GM21367 (cell line): ENCODE data around the gene KLHL2.
"Not testable (repeated sequence)": the region's sequence is repeated elsewhere in the genome, so short reads cannot be mapped to it uniquely, and the experiment has no call there.

Source experiments
- ATAC-seq: cut with Tn5 transposase; IDR thresholded peaks from one replicate; pipeline ENCODE4 v1.9.1; 2021; ENCODE audit not compliant: unreplicated experiment

Gene KLHL2

DNA sequence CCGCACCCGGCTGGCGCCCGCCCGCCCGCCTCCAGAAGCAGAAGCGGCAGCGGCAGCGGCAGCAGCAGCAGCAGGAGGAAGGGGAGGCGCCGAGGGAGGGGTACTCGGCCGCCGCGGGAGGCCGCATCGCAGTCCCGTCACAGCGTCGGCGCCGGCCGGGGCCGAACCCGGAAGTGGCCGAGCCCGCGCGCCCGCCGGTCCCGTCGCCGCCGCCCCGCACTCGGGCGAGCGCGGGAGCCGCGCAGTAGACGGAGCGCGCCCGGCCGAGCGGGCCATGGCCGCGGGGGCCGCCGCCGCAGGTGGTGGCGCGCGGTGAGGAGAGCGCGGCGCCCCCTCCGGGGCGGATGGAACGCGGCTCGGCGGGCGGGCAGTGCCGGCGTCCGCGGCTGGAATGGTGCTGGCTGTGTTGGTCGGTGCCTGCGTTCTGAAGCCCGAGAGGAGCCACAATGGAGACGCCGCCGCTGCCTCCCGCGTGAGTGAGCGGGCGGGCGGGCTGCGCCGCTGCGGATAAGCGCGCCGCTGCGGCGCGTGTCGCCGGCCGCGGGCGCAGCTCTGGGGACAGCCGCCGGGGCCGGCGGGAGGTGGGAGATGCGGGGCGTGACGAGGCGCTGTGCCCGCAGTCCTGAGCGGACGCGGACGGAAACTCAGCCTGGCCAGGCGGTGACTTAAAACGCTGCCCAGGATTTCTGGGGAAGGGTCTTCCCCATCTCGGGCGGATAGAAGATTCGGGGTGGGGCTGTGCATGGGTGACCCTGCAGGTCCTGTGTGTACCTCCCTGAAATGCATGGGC lies at the start of gene KLHL2:
TSS of gene KLHL2 (plus strand) at position 131 of the 790 bp plus-strand sequence. CDS start at position 447, 316 bp downstream.
- ATAC-seq = peak; percentile 86

GRCh38 chr4:165158762-165159161 lies 48.6 kb upstream of the KLHL2 start:
- no peak for ATAC-seq

DNA sequence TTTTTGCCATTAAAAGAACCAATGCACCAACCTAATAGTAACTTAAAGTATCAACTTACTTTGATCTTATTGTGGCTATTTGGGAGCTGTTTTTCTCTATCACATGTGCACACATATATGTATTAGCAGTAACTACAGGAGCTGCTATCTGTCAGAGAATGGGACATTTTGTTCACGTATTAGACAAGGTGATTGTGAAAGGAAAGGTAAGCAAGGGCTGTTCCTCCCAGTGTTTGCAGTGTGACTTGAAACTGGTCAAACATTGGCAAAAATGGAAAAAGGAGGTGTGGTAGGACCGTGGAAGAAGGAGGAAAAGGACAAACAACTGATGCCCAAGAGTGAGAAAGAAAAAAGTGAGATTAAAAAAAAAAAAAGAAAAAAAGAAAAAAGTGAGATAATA lies 43.1 kb upstream of the KLHL2 start:
- no peak for ATAC-seq

DNA sequence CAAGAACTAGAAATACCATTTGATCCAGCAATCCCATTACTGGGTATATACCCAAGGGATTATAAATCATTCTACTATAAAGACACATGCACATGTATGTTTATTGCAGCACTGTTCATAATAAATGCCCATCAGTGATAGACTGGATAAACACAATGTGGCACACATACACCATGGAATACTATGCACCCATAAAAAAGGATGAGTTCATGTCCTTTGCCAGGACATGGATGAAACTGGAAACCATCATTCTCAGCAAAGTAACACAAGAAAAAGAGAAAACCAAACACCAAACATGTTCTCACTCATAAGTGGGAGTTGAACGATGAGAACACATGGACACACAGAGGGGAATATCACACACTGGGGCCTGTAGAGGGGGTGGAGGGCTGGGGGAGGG lies 40.5 kb upstream of the KLHL2 start:
- ATAC-seq = not testable (repeated sequence)

GRCh38 chr4:165167650-165168049 lies 39.7 kb upstream of the KLHL2 start:
- ATAC-seq = no peak

DNA sequence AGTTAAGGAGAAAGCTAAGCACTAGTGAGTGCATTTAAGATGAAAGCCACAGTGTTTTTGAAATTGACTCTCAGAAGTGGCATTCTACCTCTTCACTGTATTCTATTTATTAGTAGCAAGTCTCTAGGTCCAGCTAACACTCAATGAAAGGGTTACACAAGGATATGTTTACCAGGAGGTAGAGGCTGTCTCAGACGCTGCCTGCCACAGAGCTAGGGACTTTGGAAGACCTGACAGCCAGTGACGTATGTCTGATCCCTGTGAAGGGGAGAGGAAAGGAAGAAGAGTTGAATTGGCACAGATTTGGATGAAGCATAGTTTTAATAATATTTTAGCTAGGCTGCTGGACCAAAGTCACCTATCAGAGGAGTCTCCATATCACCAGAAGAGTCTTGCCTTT lies 36.5 kb upstream of the KLHL2 start:
- no peak for ATAC-seq

DNA sequence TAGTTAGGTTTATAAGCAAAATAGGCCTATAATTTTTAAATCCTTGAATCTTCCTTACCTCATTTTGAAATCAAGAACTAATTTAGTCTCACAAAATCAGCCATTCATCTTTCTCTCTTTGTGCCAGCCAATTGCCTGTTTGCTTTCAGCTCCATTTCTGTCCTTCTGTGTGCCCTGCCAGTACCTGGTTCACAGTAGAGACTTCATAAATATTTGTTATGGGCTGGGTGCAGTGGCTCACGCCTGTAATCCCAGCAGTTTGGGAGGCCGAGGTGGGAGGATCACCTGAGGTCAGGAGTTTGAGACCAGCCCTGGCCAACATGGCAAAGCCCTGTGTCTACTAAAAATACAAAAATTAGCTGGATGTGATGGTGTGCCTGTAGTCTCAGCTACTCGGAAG lies 31.9 kb upstream of the KLHL2 start:
- not testable (repeated sequence) for ATAC-seq

- ATAC-seq = no peak
Observed at GRCh38 chr4:165175879-165176278, 31.5 kb upstream of the KLHL2 start.

- ATAC-seq = peak; percentile 52
Observed at GRCh38 chr4:165177725-165178666, 29.4 kb upstream of the KLHL2 start.

GRCh38 chr4:165184220-165184619 lies 23.1 kb upstream of the KLHL2 start:
- ATAC-seq = no peak

DNA sequence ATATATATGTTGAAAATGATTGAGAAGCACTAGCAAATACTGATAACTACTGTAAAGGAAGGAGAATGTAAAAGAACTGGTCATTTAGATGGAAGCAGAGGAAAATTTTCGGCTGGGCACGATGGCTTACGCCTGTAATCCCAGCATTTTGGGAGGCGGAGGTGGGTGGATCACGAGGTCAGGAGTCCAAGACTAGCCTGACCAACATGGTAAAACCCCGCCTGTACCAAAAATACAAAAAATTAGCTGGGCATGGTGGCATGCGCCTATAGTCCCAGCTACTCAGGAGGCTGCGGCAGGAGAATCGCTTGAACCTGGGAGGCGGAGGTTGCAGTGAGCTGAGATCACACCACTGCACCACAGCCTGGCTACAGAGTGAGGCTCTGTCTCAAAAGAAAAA lies 22.4 kb upstream of the KLHL2 start:
- ATAC-seq = not testable (repeated sequence)

- no peak for ATAC-seq
Observed at GRCh38 chr4:165185448-165185847, 21.9 kb upstream of the KLHL2 start.

DNA sequence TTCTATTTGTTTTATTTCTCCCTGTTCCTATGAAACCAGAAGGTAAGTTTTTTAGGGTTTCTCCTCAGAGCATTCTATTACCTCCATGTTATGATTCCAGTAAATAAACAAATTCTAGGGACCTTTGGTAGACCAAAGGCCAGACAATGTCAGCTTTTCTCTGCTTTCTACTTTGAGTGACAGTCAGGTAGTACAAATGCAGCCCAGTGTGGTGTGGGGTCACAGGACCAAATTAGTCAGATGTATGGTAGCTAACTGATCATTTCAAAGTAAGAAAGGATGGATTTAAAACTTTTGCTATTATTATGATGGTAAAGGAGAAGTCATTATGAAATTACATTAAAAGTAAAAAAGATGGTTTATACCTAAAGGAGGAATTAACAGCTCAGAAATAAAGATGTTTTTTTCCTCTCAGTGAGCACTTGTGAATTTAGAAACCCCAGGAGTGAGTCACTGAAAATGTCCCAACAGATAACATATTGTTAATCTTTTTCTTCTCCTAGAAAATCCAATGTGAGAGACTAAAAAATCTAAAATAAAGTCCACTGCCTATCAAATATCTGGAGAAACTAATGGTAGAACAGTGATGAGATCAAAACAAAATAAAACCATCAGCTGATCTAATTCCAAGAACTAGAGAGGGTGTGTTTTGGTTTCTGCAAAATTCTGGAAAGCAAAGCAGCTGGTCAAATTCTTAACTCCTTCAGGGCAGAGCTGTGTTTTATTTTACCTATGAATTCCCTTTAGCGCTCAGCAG lies 16.6 kb upstream of the KLHL2 start:
- no peak for ATAC-seq

DNA sequence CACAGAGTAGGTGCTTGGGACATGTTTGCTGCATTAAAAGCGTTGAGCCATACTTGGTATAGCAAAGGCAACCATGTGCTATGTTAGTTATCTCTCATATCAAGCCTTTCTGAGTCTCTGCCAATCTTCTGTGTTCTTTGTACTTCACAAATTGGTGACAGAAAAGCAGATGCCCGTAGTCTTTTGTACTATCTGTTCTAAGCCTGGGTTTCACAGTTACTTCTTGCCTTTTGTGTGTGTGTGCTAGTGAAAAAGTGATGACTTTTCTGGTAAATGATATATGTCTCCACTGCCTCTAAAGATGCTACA lies 16.1 kb upstream of the KLHL2 start:
- ATAC-seq = no peak

DNA sequence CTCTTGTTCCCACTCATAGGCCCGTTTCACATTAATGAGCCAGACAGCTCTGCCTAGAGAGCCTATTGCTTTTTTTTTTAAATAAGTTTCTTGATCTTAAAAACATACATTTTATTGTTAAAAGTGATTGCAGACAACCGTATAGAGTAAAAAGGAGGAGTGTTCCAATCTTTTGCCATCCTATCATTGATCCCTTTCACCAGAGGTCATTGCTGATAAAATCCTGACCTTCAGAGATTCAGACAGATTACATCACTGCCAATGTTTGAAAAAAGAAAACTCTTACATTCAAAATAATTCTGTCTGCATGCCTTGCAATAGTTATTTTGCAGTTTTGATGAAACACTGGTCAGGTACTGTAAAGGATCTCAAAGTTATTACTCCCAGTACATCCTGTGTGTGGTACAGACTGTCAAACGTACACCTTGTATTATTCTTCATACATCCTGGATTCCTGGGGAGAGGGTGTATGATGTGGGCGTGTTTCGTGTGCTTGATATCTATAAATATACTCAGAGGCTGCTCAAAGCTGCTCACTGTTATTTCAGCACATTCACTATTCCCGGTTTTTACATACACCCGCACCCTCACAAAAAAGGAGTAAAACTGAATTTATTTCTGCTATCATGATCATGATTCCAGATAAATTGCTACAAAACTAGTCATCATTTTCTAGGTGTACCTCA lies 15.4 kb upstream of the KLHL2 start:
- ATAC-seq = no peak

- ATAC-seq = no peak
Observed at GRCh38 chr4:165192500-165192898, 14.9 kb upstream of the KLHL2 start.

DNA sequence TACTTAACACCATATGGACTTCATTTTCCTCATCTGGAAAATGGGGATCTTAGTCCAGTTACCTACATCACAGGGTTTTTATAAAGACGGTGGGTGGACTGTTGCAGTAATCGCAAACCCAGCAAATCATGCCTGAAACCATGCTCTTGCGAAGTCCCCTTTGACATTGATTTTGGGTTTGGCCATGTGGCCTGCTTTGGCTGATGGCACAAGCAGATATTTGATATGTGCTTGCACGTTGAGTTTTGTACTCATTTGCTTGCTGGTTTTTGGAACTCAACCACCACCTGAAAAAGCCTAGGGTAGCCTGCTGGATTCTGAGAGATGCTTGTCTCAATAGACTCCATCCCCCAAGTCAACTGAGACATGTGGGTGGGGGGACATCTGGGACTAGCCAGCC lies 14.4 kb upstream of the KLHL2 start:
- ATAC-seq = no peak

DNA sequence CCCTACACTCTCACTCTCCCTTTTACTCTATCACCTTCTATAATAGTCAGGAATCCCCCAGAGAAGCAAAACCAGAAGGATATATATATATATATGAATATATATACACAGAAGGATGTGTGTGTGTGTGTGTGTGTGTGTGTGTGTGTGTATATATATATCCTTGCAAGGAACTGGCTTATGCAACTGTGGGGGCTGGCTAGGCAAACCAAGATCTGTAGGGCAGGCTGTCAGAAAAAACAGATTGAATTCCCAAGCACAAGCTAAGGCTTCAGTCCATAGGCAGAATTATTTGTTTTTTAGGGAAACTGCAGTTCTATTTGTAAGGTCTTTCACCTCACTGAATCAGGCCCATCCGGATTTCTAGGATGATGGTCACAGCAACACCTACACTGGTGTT lies 13.0 kb upstream of the KLHL2 start:
- no peak for ATAC-seq

DNA sequence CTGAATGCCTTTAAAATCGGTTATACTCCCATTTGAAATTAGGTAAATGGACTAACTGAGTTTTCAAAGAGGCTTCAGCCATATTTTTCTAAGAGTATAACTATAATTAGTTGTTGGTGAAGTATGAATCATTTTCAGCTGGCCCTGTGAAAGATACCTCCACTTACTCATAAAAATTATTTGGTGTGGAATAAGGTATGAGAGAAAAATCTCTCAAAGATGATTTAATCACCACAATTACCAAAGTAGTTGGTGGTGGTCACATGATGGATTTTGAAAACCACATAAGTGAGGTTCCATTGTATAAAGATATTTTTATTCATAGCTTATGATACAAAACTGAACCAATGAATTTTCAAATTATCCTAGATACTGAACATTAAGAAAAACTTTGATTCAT lies 9.0 kb upstream of the KLHL2 start:
- ATAC-seq = no peak

DNA sequence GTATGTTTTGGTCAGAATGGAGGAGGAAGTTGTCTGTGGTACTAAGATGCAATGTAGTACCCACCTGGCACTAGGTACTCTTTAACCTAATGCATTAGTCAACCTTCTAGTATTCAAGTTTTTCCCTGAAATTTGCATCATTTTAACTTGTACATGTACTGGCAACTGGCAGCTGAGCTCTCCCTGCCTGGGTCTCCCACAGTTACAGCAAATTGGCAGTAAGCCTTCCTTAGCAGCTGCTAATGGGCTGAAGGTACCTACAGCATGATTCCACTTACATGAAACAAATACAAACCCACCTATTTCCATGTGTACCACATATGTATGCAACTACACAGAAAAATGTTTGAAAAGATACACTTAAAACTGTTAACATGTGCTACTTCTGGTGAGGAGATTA lies 8.1 kb upstream of the KLHL2 start:
- no peak for ATAC-seq

- ATAC-seq = no peak
Observed at GRCh38 chr4:165199722-165200121, 7.6 kb upstream of the KLHL2 start.
